Ascending aorta (tissue), 2 donors: ENCODE data around the gene TSHZ1. TPM values are rescaled to one million over a fixed set of nuclear protein-coding genes. Genes with fewer than 3 reads are reported as not detected.

Source experiments
- DNase-seq, 2 donors: peaks; one replicate each; pipeline ENCODE4 v3.0.0-alpha.2; 2019; ENCODE audit warnings: low spot score in 2 of 2
- H3K27ac ChIP-seq, 2 donors: fragments of 200-600 bp; sonication (generic); one replicate each; pipeline ENCODE4 v1.5.1; 2016 to 2017; ENCODE audit warnings: mild to moderate bottlenecking in 1 of 2
- H3K27me3 ChIP-seq: fragments of 200-600 bp; sonication (generic); one replicate; pipeline ENCODE4 v1.5.1; 2017
- H3K36me3 ChIP-seq, 2 donors: fragments of 200-600 bp; sonication (generic); one replicate each; pipeline ENCODE4 v1.5.1; 2016
- H3K4me1 ChIP-seq, 2 donors: fragments of 200-600 bp; sonication (generic); one replicate each; pipeline ENCODE4 v1.5.1; 2016 to 2017; ENCODE audit warnings: mild to moderate bottlenecking in 1 of 2
- H3K4me3 ChIP-seq, 2 donors: fragments of 200-600 bp; sonication (generic); one replicate each; pipeline ENCODE4 v1.5.1; 2016 to 2017; ENCODE audit warnings: mild to moderate bottlenecking in 1 of 2
- H3K9me3 ChIP-seq, 2 donors: fragments of 200-600 bp; sonication (generic); one replicate each; pipeline ENCODE4 v1.5.1; 2016
- CTCF ChIP-seq, 3 experiments: fragments of 200-600 bp in 2 of 3; fragments of 450-650 bp in 1 of 3; sonication (generic) in 2 of 3; IDR thresholded peaks; one replicate each; pipeline ENCODE4 v1.5.1; 2016 to 2019; ENCODE audit warnings: antibody characterized with exemption in 3 of 3, mild to moderate bottlenecking in 1 of 3, moderate library complexity in 1 of 3
- intact Hi-C: fragments of 100-400 bp; cut with DNase I; formaldehyde crosslinking; loops from one replicate; pipeline ENCODE4 v1.15.1; 2023
- total RNA-seq: library from RNA; depleted of rRNA; stranded (reverse); fragments of >200 nt; gene quantifications from one replicate; pipeline ENCODE4 v1.1.0, GENCODE V29; 2016

Gene TSHZ1
- total RNA-seq = 13.3 TPM

GRCh38 chr18:75210274-75211001 is at the start of gene TSHZ1:
Gene TSHZ1 (plus strand): TSS chr18:75210797. CDS start chr18:75211877, 1,080 bp downstream.
- H3K27me3 ChIP-seq = no peaks in the 10 kb centered on the region
- peaks cover 0 to 25% of the 10 kb centered on the region in 2 donors for H3K4me1 ChIP-seq
- H3K9me3 ChIP-seq = no peaks in the 10 kb centered on the region
- H3K4me3 ChIP-seq = peak within 1 kb of the TSS; percentile 92 to 93
- DNase-seq = peak in 1 of 2 donors; percentile 74
- no peaks in the 10 kb centered on the region for H3K36me3 ChIP-seq
- H3K27ac ChIP-seq = peak within 1 kb of the TSS; percentile 96 to 97
- no peak for TF ChIP-seq CTCF (IDR thresholded peaks at IDR 0.05)
- intact Hi-C loops = loop anchor here (5.0 to 10.0 kb wide), 3 partner anchors 403 to 1284 kb away; partner anchors contain the start of gene ZNF516

- H3K4me1 ChIP-seq = no peaks in the 10 kb centered on the region
- no peaks in the 10 kb centered on the region for H3K27me3 ChIP-seq
- no peaks in the 10 kb centered on the region for H3K36me3 ChIP-seq
- no peak for DNase-seq
- H3K27ac ChIP-seq = no peak overlapping the region
- TF ChIP-seq CTCF (IDR thresholded peaks at IDR 0.05) = no peak
- intact Hi-C loops = no loop called here
- H3K4me3 ChIP-seq = peak overlapping the region; percentile 16 to 55
- no peaks in the 10 kb centered on the region for H3K9me3 ChIP-seq
Observed at GRCh38 chr18:75161256-75162028, 49.2 kb upstream of the TSHZ1 start.

GRCh38 chr18:75162467-75162866 is 48.1 kb upstream of the TSHZ1 start:
- H3K36me3 ChIP-seq = no peaks in the 10 kb centered on the region
- no peaks in the 10 kb centered on the region for H3K4me1 ChIP-seq
- DNase-seq = no peak
- no peaks in the 10 kb centered on the region for H3K9me3 ChIP-seq
- no peak overlapping the region for H3K27ac ChIP-seq
- no peaks in the 10 kb centered on the region for H3K27me3 ChIP-seq
- H3K4me3 ChIP-seq = no peak overlapping the region
- intact Hi-C loops = no loop called here
- TF ChIP-seq CTCF (IDR thresholded peaks at IDR 0.05) = no peak

- no peak for TF ChIP-seq CTCF (IDR thresholded peaks at IDR 0.05)
- Histone ChIP-seq H3K9me3 (no peaks in the 10 kb centered on the region), H3K36me3 (no peaks in the 10 kb centered on the region), H3K4me1 (no peaks in the 10 kb centered on the region), H3K27ac (no peak overlapping the region), H3K27me3 (no peaks in the 10 kb centered on the region), H3K4me3 (no peak overlapping the region)
- intact Hi-C loops = no loop called here
- DNase-seq = no peak
Observed at GRCh38 chr18:75162978-75163377, 47.6 kb upstream of the TSHZ1 start.

- no peak overlapping the region for H3K27ac ChIP-seq
- H3K4me3 ChIP-seq = no peak overlapping the region
- no peaks in the 10 kb centered on the region for H3K27me3 ChIP-seq
- H3K4me1 ChIP-seq = no peaks in the 10 kb centered on the region
- no peaks in the 10 kb centered on the region for H3K36me3 ChIP-seq
- no peak for TF ChIP-seq CTCF (IDR thresholded peaks at IDR 0.05)
- no peaks in the 10 kb centered on the region for H3K9me3 ChIP-seq
- intact Hi-C loops = no loop called here
- no peak for DNase-seq
Observed at GRCh38 chr18:75163736-75164135, 46.9 kb upstream of the TSHZ1 start.
